H9 (cell line): ENCODE data around the gene SERPINB8. TPM values are rescaled to one million over a fixed set of nuclear protein-coding genes. Genes with fewer than 3 reads are reported as not detected.

ENCODE experiments used
- DNase-seq: peaks from one replicate; pipeline ENCODE4 v3.0.0-alpha.2; 2017
- H2AFZ ChIP-seq: one replicate; pipeline ENCODE4 v1.6.1; 2013; ENCODE audit warnings: mild to moderate bottlenecking, low read length, control low read depth, moderate library complexity
- H2AK5ac ChIP-seq: 2 replicates; pipeline ENCODE4 v1.6.1; 2013; ENCODE audit warnings: low read length, control low read depth, mixed read lengths; ENCODE audit not compliant: insufficient read length
- H2BK120ac ChIP-seq: one replicate; pipeline ENCODE4 v1.6.1; 2013; ENCODE audit warnings: low read depth, mild to moderate bottlenecking, low read length, control low read depth, inconsistent platforms; ENCODE audit not compliant: poor library complexity, severe bottlenecking
- H2BK12ac ChIP-seq: 2 replicates; pipeline ENCODE4 v1.6.1; 2013; ENCODE audit warnings: low read length, control low read depth, mixed read lengths, low read depth; ENCODE audit not compliant: insufficient read length
- H2BK15ac ChIP-seq: 2 replicates; pipeline ENCODE4 v1.6.1; 2013; ENCODE audit warnings: low read depth, low read length, control low read depth
- H2BK20ac ChIP-seq: one replicate; pipeline ENCODE4 v1.6.1; 2013; ENCODE audit warnings: low read depth, mild to moderate bottlenecking, low read length, control low read depth, inconsistent platforms; ENCODE audit not compliant: poor library complexity, severe bottlenecking
- H2BK5ac ChIP-seq: 2 replicates; pipeline ENCODE4 v1.6.1; 2013; ENCODE audit warnings: low read length, control low read depth, mixed read lengths; ENCODE audit not compliant: insufficient read length
- H3K14ac ChIP-seq: 2 replicates; pipeline ENCODE4 v1.6.1; 2013; ENCODE audit warnings: low read length, control low read depth; ENCODE audit not compliant: insufficient read depth
- H3K18ac ChIP-seq: 2 replicates; pipeline ENCODE4 v1.6.1; 2013; ENCODE audit warnings: low read depth, mild to moderate bottlenecking, mixed read lengths, low read length, control low read depth; ENCODE audit not compliant: insufficient read length
- H3K23ac ChIP-seq: 2 replicates; pipeline ENCODE4 v1.6.1; 2013; ENCODE audit warnings: low read length, control low read depth, mixed read lengths, low read depth; ENCODE audit not compliant: insufficient read length
- H3K23me2 ChIP-seq: 2 replicates; pipeline ENCODE4 v1.6.1; 2013; ENCODE audit warnings: low read depth, mild to moderate bottlenecking, mixed read lengths, low read length, control low read depth; ENCODE audit not compliant: insufficient read length, poor library complexity, severe bottlenecking
- H3K27ac ChIP-seq: 2 replicates; pipeline ENCODE4 v1.5.1; 2013; ENCODE audit warnings: low read length, control low read depth, mixed read lengths, low read depth; ENCODE audit not compliant: insufficient read length
- H3K27me3 ChIP-seq: 2 replicates; pipeline ENCODE4 v1.6.1; 2013; ENCODE audit warnings: low read length, control low read depth, inconsistent platforms; ENCODE audit not compliant: insufficient read depth
- H3K4ac ChIP-seq: 2 replicates; pipeline ENCODE4 v1.6.1; 2013; ENCODE audit warnings: low read depth, mild to moderate bottlenecking, control low read depth, inconsistent platforms, low read length, moderate library complexity
- H3K4me1 ChIP-seq: 2 replicates; pipeline ENCODE4 v1.6.1; 2013; ENCODE audit warnings: low read length, control low read depth, inconsistent platforms; ENCODE audit not compliant: insufficient read depth
- H3K4me2 ChIP-seq: 2 replicates; pipeline ENCODE4 v1.6.1; 2013; ENCODE audit warnings: low read length, control low read depth, mixed read lengths; ENCODE audit not compliant: insufficient read length, insufficient read depth
- H3K56ac ChIP-seq: 2 replicates; pipeline ENCODE4 v1.6.1; 2013; ENCODE audit warnings: low read depth, mild to moderate bottlenecking, mixed read lengths, low read length, control low read depth; ENCODE audit not compliant: insufficient read length
- H3K79me1 ChIP-seq: 2 replicates; pipeline ENCODE4 v1.6.1; 2013; ENCODE audit warnings: low read depth, mild to moderate bottlenecking, moderate library complexity, low read length, control low read depth, inconsistent platforms; ENCODE audit not compliant: insufficient read depth, poor library complexity, severe bottlenecking
- H3K79me2 ChIP-seq: 2 replicates; pipeline ENCODE4 v1.6.1; 2013; ENCODE audit warnings: low read length, control low read depth, inconsistent platforms; ENCODE audit not compliant: insufficient read depth
- H3K9ac ChIP-seq: 2 replicates; pipeline ENCODE4 v1.6.1; 2013; ENCODE audit warnings: low read length, control low read depth, mixed read lengths; ENCODE audit not compliant: insufficient read length; ENCODE audit errors: extremely low read depth
- H3K9me3 ChIP-seq: one replicate; pipeline ENCODE4 v1.6.1; 2013; ENCODE audit warnings: low read depth, low read length, inconsistent platforms; ENCODE audit not compliant: control insufficient read depth
- H3T11ph ChIP-seq: one replicate; pipeline ENCODE4 v1.6.1; 2013; ENCODE audit warnings: mild to moderate bottlenecking, low read length, control low read depth, inconsistent platforms
- H4K20me1 ChIP-seq: one replicate; pipeline ENCODE4 v1.6.1; 2013; ENCODE audit not compliant: control insufficient read depth, insufficient read length, insufficient read depth
- H4K5ac ChIP-seq: 2 replicates; pipeline ENCODE4 v1.6.1; 2013; ENCODE audit warnings: low read depth, mild to moderate bottlenecking, mixed read lengths, low read length, control low read depth; ENCODE audit not compliant: insufficient read length
- H4K8ac ChIP-seq: replicated peaks from 2 replicates; pipeline ENCODE4 v1.6.1; 2013; ENCODE audit warnings: low read length, control low read depth, mixed read lengths, low read depth; ENCODE audit not compliant: insufficient read length
- H4K91ac ChIP-seq: 2 replicates; pipeline ENCODE4 v1.6.1; 2013; ENCODE audit warnings: low read depth, mild to moderate bottlenecking, moderate library complexity, mixed read lengths, low read length, control low read depth; ENCODE audit not compliant: insufficient read length
- H3K27ac Mint-ChIP-seq, 3 experiments: 2 replicates in 2 of 3; 3 replicates in 1 of 3; pipeline ENCODE4 v1.8.0; 2020 to 2021; ENCODE audit warnings: mixed read lengths in 3 of 3, mild to moderate bottlenecking in 1 of 3, moderate library complexity in 1 of 3
- H3K27me3 Mint-ChIP-seq: 2 replicates; pipeline ENCODE4 v1.8.0; 2021; ENCODE audit warnings: low read depth, mild to moderate bottlenecking, moderate library complexity, mixed read lengths
- H3K36me3 Mint-ChIP-seq, 3 experiments: 2 replicates in 2 of 3; 3 replicates in 1 of 3; pipeline ENCODE4 v1.8.0; 2020 to 2021; ENCODE audit warnings: low read depth in 3 of 3, mixed read lengths in 3 of 3; ENCODE audit not compliant: insufficient read depth in 1 of 3
- H3K4me1 Mint-ChIP-seq, 2 experiments: 2 replicates each; pipeline ENCODE4 v1.8.0; 2020; ENCODE audit warnings: mixed read lengths in 2 of 2
- H3K4me3 Mint-ChIP-seq, 2 experiments: 2 replicates in 1 of 2; 3 replicates in 1 of 2; pipeline ENCODE4 v1.8.0; 2020 to 2021; ENCODE audit warnings: mild to moderate bottlenecking in 2 of 2, mixed read lengths in 2 of 2, moderate library complexity in 1 of 2
- H3K9me3 Mint-ChIP-seq, 2 experiments: 2 replicates in 1 of 2; 3 replicates in 1 of 2; pipeline ENCODE4 v1.8.0; 2020; ENCODE audit warnings: mild to moderate bottlenecking in 2 of 2, mixed read lengths in 2 of 2, moderate library complexity in 1 of 2
- CTCF ChIP-seq: fragments of 200-600 bp; sonication (generic); conservative IDR thresholded peaks from 3 replicates; pipeline ENCODE4 v1.8.0; 2021; ENCODE audit warnings: antibody characterized with exemption, mild to moderate bottlenecking
- WGBS: extraction: QIAGEN DNeasy Blood & Tissue Kit; methylation state at CpG from one replicate; pipeline ENCODE4 v1.1.7; 2013; ENCODE audit warnings: missing lambda C conversion rate, low lambda C conversion rate, mixed read lengths; ENCODE audit not compliant: insufficient read length; ENCODE audit errors: extremely low coverage; 5-methylcytosine and 5-hydroxymethylcytosine counted together
- long read RNA-seq: library from polyadenylated mRNA; unstranded; transcript quantifications from one replicate; pipeline ENCODE4 v2.0.0, GENCODE V29; 2020
- total RNA-seq: library from RNA; stranded (reverse); gene quantifications from 2 replicates; pipeline ENCODE4 v1.2.1, GENCODE V29; 2021

SERPINB8 gene, protein sequence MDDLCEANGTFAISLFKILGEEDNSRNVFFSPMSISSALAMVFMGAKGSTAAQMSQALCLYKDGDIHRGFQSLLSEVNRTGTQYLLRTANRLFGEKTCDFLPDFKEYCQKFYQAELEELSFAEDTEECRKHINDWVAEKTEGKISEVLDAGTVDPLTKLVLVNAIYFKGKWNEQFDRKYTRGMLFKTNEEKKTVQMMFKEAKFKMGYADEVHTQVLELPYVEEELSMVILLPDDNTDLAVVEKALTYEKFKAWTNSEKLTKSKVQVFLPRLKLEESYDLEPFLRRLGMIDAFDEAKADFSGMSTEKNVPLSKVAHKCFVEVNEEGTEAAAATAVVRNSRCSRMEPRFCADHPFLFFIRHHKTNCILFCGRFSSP
- 2.1 and 2.9 TPM in 2 replicates for total RNA-seq
- long read RNA-seq, partial matches to known transcripts: 0 of 4 reads
- long read RNA-seq, other reads (novel, unspliced or antisense): 1 of 4 reads

GRCh38 chr18:63969942-63970808, at the start of gene SERPINB8:
TSS of gene SERPINB8 (plus strand) at chr18:63970081. CDS start at chr18:63978309, 8,228 bp downstream.
- Histone ChIP-seq H3K27ac (peak within 1 kb of the TSS; percentile 3), H4K8ac (no peak within 1 kb of the TSS), H3K4me2 (peak within 1 kb of the TSS; percentile 69), H3K4me1 (peaks cover 4% of the 10 kb centered on the region; the same call in 1 of the 2 replicates), H3K14ac (peak within 1 kb of the TSS; percentile 78; the same call in 1 of the 2 replicates), H2BK12ac (no peak within 1 kb of the TSS), H3K79me2 (no peaks in the 10 kb centered on the region), H3K4ac (no peak within 1 kb of the TSS), H3K9ac (peak within 1 kb of the TSS; percentile 36), H2AFZ (no peak within 1 kb of the TSS), H3K23ac (no peak within 1 kb of the TSS), H2BK120ac (no peak within 1 kb of the TSS), H4K91ac (no peak within 1 kb of the TSS), H4K20me1 (no peaks in the 10 kb centered on the region), H3K27me3 (peaks cover 10% of the 10 kb centered on the region; the same call in 1 of the 2 replicates), H3K56ac (no peak within 1 kb of the TSS), H2BK5ac (no peak within 1 kb of the TSS), H2AK5ac (no peak within 1 kb of the TSS), H3K18ac (peak within 1 kb of the TSS; percentile 67), H3K23me2 (peaks cover 11% of the 10 kb centered on the region), H2BK15ac (no peak within 1 kb of the TSS), H3T11ph (no peak within 1 kb of the TSS), H2BK20ac (no peak within 1 kb of the TSS), H3K9me3 (no peaks in the 10 kb centered on the region), H4K5ac (no peak within 1 kb of the TSS), H3K79me1 (no peaks in the 10 kb centered on the region)
- Mint-ChIP-seq H3K9me3 (no peaks in the 10 kb centered on the region), H3K4me1 (peaks cover 23 to 28% of the 10 kb centered on the region in 2 experiments), H3K27me3 (peaks cover 40% of the 10 kb centered on the region), H3K4me3 (peak within 1 kb of the TSS; percentile 87 to 94), H3K36me3 (no peaks in the 10 kb centered on the region), H3K27ac (peak within 1 kb of the TSS; percentile 91 to 98 (median 96))
- DNase-seq: peak; percentile 96
- no peak for TF ChIP-seq CTCF
- no CpG with 5 or more reads among the region's 62 CpGs for WGBS
